DMS153 treated with DMSO at 0.1 percent for 48 hours (cell line): ENCODE measurements around the gene CLCN2.

Source experiments
- DNase-seq: peaks from one replicate; lab custom pipeline; 2025; ENCODE audit not compliant: unreplicated experiment; lab: John Stamatoyannopoulos, UW

Gene CLCN2

GRCh38 chr3:184361532-184361931 lies at the start of gene CLCN2, which contains the start of gene POLR2H:
TSS of gene CLCN2 (minus strand) at chr3:184361605. CDS start at chr3:184361479, 126 bp downstream.
TSS of gene POLR2H (plus strand) at chr3:184361710. CDS start at chr3:184363493, 1,783 bp downstream.
- no peak for DNase-seq

GRCh38 chr3:184409946-184410500 lies 48.6 kb upstream of the CLCN2 start:
- DNase-seq, result no peak

GRCh38 chr3:184409331-184409926 lies 48.0 kb upstream of the CLCN2 start:
- no peak for DNase-seq

- no peak for DNase-seq
These were observed 43.9 kb upstream of the CLCN2 start for GRCh38 chr3:184405075-184406030.

- no peak for DNase-seq
These were observed 38.0 kb upstream of the CLCN2 start for GRCh38 chr3:184399410-184399809.

GRCh38 chr3:184395320-184395660 lies 33.9 kb upstream of the CLCN2 start:
- DNase-seq, result no peak

- no peak for DNase-seq
These were observed 29.9 kb upstream of the CLCN2 start for GRCh38 chr3:184391266-184391665.

- DNase-seq, result no peak
These were observed 28.6 kb upstream of the CLCN2 start for GRCh38 chr3:184389935-184390528.

- no peak for DNase-seq
These were observed 28.0 kb upstream of the CLCN2 start for GRCh38 chr3:184389384-184389783.

- DNase-seq, result no peak
These were observed 27.5 kb upstream of the CLCN2 start for GRCh38 chr3:184388936-184389230.

- no peak for DNase-seq
These were observed 26.9 kb upstream of the CLCN2 start for GRCh38 chr3:184388164-184388935.

- no peak for DNase-seq
These were observed 25.8 kb upstream of the CLCN2 start for GRCh38 chr3:184387174-184387714.

- DNase-seq, result no peak
These were observed 24.8 kb upstream of the CLCN2 start for GRCh38 chr3:184386047-184386806.

- no peak for DNase-seq
These were observed 23.5 kb upstream of the CLCN2 start for GRCh38 chr3:184384856-184385422.

GRCh38 chr3:184384342-184384741 lies 22.9 kb upstream of the CLCN2 start:
- no peak for DNase-seq

GRCh38 chr3:184383033-184383740 lies 21.8 kb upstream of the CLCN2 start:
- DNase-seq, result no peak

- no peak for DNase-seq
These were observed 21.1 kb upstream of the CLCN2 start for GRCh38 chr3:184382326-184383032.
